Natural killer cell (primary cell): ENCODE results near the gene DUSP15. TPM values are rescaled to one million over a fixed set of nuclear protein-coding genes. Genes with fewer than 3 reads are reported as not detected.
A peak's percentile ranks its signal among the peaks of the same experiment; 100 is the strongest.

ENCODE experiments used
- ATAC-seq, 3 donors: fragments of 150-1000 bp in 2 of 3; fragments of 200-7000 bp in 1 of 3; cut with Tn5 transposase; 1 replicate in 1 of 3; 2 replicates in 2 of 3; pipeline ENCODE4 v1.10.0; 2021; ENCODE audit warnings: mild to moderate bottlenecking in 2 of 3, moderate library complexity in 2 of 3
- DNase-seq, 2 donors: peaks; one replicate each; pipeline versions ENCODE4 v3.0.0 to v3.0.0-alpha.2; 2013 to 2021; ENCODE audit warnings: mixed read lengths in 1 of 2
- H3K27ac ChIP-seq: one replicate; pipeline ENCODE4 v1.5.1; 2013; ENCODE audit warnings: mild to moderate bottlenecking, low read length
- H3K27me3 ChIP-seq: one replicate; pipeline ENCODE4 v1.6.1; 2013; ENCODE audit warnings: low read length; ENCODE audit not compliant: control insufficient read depth, insufficient read depth
- H3K36me3 ChIP-seq: one replicate; pipeline ENCODE4 v1.6.1; 2013; ENCODE audit warnings: low read length; ENCODE audit not compliant: control insufficient read depth, insufficient read depth
- H3K4me1 ChIP-seq: one replicate; pipeline ENCODE4 v1.6.1; 2013; ENCODE audit warnings: low read length; ENCODE audit not compliant: control insufficient read depth, insufficient read depth
- H3K4me3 ChIP-seq: one replicate; pipeline ENCODE4 v1.5.1; 2013; ENCODE audit warnings: low read length
- H3K9me3 ChIP-seq: one replicate; pipeline ENCODE4 v1.6.1; 2013; ENCODE audit warnings: low read length; ENCODE audit not compliant: control insufficient read depth, insufficient read depth
- H3K27ac Mint-ChIP-seq, 2 donors: one replicate each; pipeline ENCODE4 v1.8.0; 2022; ENCODE audit warnings: mild to moderate bottlenecking in 2 of 2, mixed read lengths in 2 of 2, moderate library complexity in 1 of 2
- H3K27me3 Mint-ChIP-seq, 2 donors: one replicate each; pipeline ENCODE4 v1.8.0; 2022; ENCODE audit warnings: low read depth in 2 of 2, mixed read lengths in 2 of 2
- H3K36me3 Mint-ChIP-seq: one replicate; pipeline ENCODE4 v1.8.0; 2022; ENCODE audit warnings: mixed read lengths
- H3K4me1 Mint-ChIP-seq, 2 donors: one replicate each; pipeline ENCODE4 v1.8.0; 2022; ENCODE audit warnings: mixed read lengths in 2 of 2
- H3K4me3 Mint-ChIP-seq: one replicate; pipeline ENCODE4 v1.8.0; 2022; ENCODE audit warnings: mild to moderate bottlenecking, moderate library complexity, mixed read lengths
- H3K9me3 Mint-ChIP-seq, 2 donors: one replicate each; pipeline ENCODE4 v1.8.0; 2022; ENCODE audit warnings: mixed read lengths in 2 of 2
- CTCF ChIP-seq: fragments of 200-600 bp; IDR thresholded peaks from one replicate; pipeline ENCODE4 v1.8.0; 2022; ENCODE audit warnings: antibody characterized with exemption
- WGBS: methylation state at CpG from one replicate; pipeline ENCODE4 v1.1.7; 2013; ENCODE audit warnings: missing lambda C conversion rate; ENCODE audit not compliant: insufficient coverage; 5-methylcytosine and 5-hydroxymethylcytosine counted together
- intact Hi-C: fragments of 100-400 bp; cut with micrococcal nuclease; formaldehyde crosslinking; loops from one replicate; pipeline ENCODE4 v1.14.2; 2022
- total RNA-seq, 4 donors: library from RNA; stranded (reverse); fragments of 120-200 nt in 1 of 4; gene quantifications; one replicate each; pipeline versions ENCODE4 v1.2.3 to v1.2.4, GENCODE V29; 2013 to 2022

DUSP15 gene
- total RNA-seq, 3 donors from 2014 or later (not counting 1 experiment from before 2014, with no cell fraction given), result not detected

GRCh38 chr20:31871618-31871954 is 1.3 kb upstream of the DUSP15 start:
- no peak overlapping the region for H3K27ac ChIP-seq
- Mint-ChIP-seq H3K4me1 (peaks cover 13 to 18% of the 10 kb centered on the region in 2 donors), H3K36me3 (no peaks in the 10 kb centered on the region), H3K27me3 (peaks cover 48 to 52% of the 10 kb centered on the region in 2 donors), H3K9me3 (no peaks in the 10 kb centered on the region), H3K4me3 (peak overlapping the region; percentile 81), H3K27ac (no peak overlapping the region)
- no peak for TF ChIP-seq CTCF
- H3K36me3 ChIP-seq, result no peaks in the 10 kb centered on the region
- ATAC-seq, result no peak
- H3K4me1 ChIP-seq, result peaks cover 20% of the 10 kb centered on the region
- no peaks in the 10 kb centered on the region for H3K9me3 ChIP-seq
- no CpG with 5 or more reads among the region's 1 CpG for WGBS
- DNase-seq, result no peak
- no peak overlapping the region for H3K4me3 ChIP-seq
- intact Hi-C loops, result no loop called here
- peaks cover 21% of the 10 kb centered on the region for H3K27me3 ChIP-seq

- TF ChIP-seq CTCF, result no peak
- 11% methylated on average over 24 of the region's 24 CpGs for WGBS
- ATAC-seq, result peak in 1 of 3 donors; percentile 24
- no peak for DNase-seq
- Mint-ChIP-seq H3K27ac (peak overlapping the region in 1 of 2 donors; percentile 67), H3K4me1 (peaks cover 13 to 18% of the 10 kb centered on the region in 2 donors), H3K27me3 (peaks cover 45 to 52% of the 10 kb centered on the region in 2 donors), H3K9me3 (no peaks in the 10 kb centered on the region), H3K4me3 (peak overlapping the region; percentile 81), H3K36me3 (no peaks in the 10 kb centered on the region)
- no peak overlapping the region for H3K4me3 ChIP-seq
- no peak overlapping the region for H3K27ac ChIP-seq
- peaks cover 21% of the 10 kb centered on the region for H3K27me3 ChIP-seq
- peaks cover 20% of the 10 kb centered on the region for H3K4me1 ChIP-seq
- H3K36me3 ChIP-seq, result no peaks in the 10 kb centered on the region
- intact Hi-C loops, result no loop called here
- H3K9me3 ChIP-seq, result no peaks in the 10 kb centered on the region
These were observed 645 bp upstream of the DUSP15 start for GRCh38 chr20:31870726-31871617.

GRCh38 chr20:31869673-31869941 is 720 bp downstream of the DUSP15 start:
- intact Hi-C loops, result no loop called here
- peak in 1 of 3 donors; percentile 31 for ATAC-seq
- H3K4me1 Mint-ChIP-seq, result peaks cover 13 to 18% of the 10 kb centered on the region in 2 donors
- no peak for TF ChIP-seq CTCF
- no peaks in the 10 kb centered on the region for H3K36me3 Mint-ChIP-seq
- H3K27ac ChIP-seq, result no peak overlapping the region
- WGBS, result 0% methylated on average over 1 of the region's 1 CpG
- no peaks in the 10 kb centered on the region for H3K9me3 Mint-ChIP-seq
- peak overlapping the region; percentile 85 for H3K4me3 Mint-ChIP-seq
- H3K27me3 ChIP-seq, result peaks cover 21% of the 10 kb centered on the region
- H3K9me3 ChIP-seq, result no peaks in the 10 kb centered on the region
- peak overlapping the region in 1 of 2 donors; percentile 76 for H3K27ac Mint-ChIP-seq
- H3K27me3 Mint-ChIP-seq, result peaks cover 45 to 46% of the 10 kb centered on the region in 2 donors
- DNase-seq, result no peak
- H3K4me3 ChIP-seq, result peak overlapping the region; percentile 23
- H3K36me3 ChIP-seq, result no peaks in the 10 kb centered on the region
- H3K4me1 ChIP-seq, result peaks cover 20% of the 10 kb centered on the region
